ENCODE results near the gene LGALS3.

The LGALS3 gene

DNA sequence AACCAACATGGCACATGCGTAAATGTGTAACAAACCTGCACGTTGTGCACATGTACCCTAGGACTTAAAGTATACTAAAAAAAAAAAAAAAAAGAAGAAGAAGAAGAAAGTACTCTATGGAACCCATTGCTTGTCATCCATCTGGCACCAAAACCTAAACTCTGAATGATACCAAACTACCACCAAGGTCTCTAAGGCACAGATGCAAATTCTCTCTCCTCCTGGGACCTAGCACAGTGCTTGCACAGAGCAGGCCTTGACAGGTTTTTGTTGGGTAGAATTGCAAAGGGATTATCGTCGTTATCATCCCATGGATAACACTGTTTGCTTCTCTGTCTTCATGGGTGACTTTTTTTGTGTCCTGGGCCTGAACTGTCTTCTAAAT lies 13.2 kb upstream of the LGALS3 start:
- DNase-seq: no peak

DNA sequence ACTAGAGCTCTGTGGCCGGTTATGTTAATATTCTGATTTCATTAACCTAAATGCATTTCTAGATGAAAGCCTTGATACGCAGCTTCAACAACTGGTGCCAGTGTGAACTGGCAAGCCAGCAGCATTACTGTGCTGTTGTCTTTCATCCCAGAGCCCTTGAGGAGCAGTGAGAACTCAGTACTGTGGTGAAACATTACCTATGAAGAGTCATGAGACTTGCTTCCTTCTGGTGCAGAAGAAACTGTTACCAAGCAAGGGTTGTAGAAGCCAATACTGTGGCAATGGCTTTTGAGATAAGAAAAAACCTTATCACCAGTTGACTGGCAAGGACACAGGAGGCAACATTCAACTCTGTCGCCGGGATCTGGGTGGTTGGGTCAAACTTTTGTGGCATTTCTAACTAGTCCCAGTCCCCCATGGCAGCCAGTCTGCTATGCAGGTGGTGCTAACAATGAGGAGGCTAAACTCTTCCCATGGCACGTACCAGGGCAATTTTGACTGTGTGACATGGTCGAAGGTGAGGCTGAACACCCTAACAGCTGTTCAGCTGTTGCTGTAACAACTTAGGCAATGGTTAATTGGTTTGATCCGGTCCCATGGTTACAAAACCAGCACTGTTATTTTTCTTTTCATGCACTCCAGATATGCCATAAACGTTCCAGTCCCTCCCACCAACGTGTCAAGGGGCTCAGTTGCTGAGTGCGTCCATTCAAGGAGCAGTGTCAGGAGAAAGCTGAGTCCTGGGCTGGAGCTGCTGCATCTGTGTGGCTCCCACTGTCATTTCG lies 12.6 kb upstream of the LGALS3 start:
- DNase-seq: no peak

DNA sequence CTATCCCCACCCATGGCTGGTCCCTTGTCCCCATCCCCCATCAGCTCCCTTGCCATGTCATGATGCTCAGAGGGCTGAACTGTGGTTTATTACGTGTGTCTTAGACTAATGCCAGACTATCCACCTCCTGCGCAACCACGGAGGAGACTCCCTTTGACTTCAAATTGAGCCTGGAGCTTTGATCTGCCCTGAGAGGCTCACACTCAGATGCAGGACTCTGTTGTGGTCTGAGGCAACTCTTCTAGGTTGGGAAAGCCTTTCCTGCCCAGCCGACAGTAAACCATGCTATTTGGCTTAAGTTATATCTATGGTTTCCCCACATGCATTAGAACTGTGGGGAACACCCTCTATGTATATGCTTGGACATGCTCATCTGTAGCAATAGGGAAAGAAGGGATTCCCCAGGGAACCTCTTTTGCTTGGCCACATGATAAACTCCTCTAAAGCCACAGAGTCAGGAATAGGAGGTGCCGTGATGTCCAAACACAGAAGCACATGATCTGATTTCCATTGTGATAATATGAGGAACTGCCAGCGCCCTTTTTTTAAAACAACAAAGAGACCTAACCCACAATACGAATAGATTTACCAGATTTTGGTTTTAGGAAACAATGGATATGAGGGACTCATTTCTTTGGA lies 11.1 kb upstream of the LGALS3 start:
- no peak for DNase-seq

DNA sequence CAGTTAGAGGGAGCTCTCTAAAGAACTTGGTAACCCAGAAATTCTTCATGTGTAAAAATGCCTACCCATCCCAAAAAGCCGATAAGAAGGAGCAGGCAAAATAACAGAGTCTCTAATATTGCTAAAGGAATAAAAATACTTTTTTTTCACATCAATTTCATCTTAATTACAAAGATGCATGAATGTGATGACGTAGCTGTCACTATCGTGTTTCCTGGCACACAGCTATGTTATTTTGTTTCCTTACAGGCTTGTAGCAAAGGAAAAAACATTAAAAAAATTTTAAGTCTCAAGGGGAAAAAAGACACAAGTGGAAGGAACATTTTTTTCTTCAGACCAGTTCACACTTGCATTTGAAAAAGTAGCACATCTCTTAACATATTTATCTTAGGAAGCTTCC lies 10.3 kb upstream of the LGALS3 start:
- no peak for DNase-seq

DNA sequence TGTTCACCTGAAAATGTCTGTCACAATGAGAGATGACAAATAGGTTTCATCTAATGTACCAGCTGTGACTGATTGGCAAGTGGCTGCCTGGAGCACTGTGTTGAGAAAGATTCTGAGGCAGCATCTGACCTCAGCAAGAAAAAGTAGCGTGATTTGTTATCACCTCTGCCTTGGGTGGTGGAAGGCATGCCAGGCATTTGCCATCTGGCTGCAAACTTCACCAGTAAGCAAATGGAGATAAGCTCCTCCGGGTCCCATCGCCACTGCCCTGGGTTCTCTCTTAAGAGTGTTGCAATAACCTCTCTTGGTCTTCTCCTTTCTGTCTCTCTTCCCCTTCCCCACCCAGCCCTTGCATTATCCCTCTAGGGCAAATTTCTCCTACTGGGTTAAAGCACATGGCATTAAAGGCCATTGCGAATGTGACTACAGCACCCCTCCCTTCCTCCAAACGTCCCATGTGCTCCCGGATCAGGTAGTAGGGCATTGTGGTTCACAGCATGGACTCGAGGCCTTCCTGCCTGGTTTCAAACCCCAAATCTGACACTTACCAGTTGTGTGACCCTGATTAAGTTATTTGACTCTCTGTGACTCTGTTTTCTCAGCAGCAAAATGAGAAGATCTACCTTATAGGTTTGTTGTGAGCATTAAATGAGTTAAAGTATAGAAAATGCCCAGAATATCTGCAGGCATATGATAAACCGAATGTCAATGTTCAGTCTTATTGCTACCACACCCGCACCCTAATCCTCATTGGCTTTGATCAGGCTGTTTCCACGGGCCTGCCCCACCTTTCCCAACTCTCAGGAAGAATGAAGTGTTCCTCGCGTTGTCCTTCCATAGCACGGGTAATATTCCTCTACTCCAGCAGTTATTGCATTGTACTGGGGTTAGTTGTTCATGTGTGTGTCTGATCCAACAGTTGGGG lies 8.2 kb upstream of the LGALS3 start:
- no peak for DNase-seq

DNA sequence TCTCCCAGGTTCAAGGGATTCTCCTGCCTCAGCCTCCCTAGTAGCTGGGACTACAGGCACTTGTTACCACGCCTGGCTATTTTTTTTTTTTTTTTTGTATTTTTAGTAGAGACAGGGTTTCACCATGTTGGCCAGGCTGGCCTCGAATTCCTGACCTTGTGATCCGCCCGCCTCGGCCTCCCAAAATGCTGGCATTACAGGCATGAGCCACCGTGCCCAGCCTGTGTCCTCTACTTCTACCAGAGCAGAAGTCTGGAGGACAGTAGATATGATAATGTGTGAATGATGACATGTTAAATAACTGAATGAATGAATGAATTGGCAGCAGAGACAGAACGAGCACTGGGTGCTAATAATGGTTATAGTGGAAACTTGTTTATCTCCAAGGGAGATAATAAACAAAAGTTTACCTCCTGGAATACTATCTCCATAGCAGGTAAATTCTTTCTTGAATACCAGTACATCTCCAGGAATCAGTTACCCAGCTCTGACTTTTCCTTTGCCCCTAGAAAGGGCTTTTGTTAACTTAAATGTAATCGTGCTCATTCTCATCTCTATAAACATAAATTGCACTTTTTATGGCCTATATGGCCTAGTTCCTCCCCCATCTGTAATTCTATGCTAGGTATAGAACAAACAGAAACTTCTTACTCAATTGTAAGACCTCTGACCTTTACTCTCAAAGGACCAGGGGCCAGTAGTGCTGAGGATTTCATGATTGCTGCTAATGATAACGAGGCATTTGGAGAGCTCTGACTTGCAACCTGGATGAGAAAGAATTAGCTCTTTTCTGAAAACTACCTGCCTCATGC lies 7.2 kb upstream of the LGALS3 start:
- no peak for DNase-seq

DNA sequence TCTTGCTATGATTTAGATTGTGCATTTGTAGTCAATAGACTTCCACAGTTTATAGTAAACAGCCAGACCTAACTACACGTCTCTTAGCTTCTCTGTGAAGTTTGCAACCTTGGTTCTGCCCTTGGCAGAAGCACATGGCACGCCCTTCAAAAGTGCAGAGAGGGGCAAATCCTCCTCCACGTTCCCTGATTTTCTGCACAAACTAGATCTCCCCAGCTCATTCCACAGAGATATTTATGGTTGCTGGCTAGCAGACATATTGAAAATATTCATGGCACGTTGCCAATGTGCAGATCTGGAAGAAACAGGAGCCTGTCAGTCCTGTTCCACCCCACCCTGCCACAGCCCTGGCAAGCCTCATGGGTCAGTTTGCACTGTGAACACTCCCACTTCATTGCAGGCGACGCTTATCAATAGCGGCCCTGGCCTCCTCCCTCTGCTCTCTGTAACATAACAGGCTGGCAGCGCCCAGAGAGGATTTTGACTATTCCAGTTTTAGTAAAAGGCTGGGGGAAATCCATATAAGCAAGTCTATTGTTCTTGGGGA lies 6.5 kb upstream of the LGALS3 start:
- DNase-seq: peak; percentile 37

DNA sequence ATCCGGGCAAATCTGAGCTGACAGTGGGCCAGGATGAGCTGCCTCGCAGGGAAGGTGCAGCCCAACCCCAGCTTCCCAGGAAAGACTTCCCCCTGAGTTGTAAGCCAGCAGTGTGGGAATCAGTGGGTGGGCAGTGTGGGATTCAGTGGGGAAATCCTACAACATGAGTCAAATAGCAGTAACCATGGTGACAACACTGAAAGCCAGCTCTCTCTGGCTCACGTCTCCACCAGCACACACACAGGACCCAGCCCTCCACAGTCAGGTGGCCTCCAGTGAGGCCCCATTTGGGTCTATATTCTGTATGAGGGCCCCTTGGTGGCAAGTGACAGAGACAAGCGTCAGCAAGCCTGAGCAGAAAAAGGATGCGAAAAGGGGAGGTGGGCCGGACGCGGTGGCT lies 6.0 kb upstream of the LGALS3 start:
- peak; percentile 12 for DNase-seq

DNA sequence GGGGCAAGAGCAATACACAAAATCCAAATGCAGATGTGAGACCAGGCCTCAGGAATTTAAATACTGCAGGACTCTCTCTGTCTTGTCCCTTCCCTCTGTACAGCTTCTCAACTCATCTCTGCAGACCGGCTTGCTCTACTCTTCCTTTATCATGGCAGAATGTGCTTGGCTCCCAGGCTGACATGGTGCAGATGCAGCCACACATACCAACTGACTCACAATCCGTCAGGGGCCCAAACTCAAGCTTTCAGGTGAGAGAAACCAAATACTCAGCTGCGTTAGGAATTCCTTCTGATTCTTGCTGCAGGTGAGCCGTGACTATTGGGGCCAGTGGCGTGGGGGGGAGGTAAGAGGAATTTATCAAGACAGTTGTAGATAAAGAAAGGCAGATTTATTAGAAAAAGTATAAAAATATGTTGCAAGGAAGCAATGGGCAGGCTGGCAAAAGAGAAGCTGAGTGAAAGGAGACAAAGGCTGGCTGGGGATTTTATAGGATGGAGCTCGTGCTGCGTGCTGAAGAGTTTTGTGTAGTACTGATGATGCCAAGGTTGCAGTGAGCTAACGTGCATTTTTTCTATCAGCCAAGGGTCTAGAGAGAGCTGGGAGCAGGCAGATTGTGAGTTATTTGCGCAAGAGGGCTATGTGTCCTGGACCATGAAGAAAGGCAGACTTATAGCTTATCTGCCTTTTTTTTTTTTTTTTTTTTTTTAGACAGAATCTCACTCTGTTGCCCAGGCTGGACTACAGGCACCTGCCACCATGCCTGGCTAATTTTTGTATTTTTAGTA lies 5.0 kb upstream of the LGALS3 start:
- no peak for DNase-seq

DNA sequence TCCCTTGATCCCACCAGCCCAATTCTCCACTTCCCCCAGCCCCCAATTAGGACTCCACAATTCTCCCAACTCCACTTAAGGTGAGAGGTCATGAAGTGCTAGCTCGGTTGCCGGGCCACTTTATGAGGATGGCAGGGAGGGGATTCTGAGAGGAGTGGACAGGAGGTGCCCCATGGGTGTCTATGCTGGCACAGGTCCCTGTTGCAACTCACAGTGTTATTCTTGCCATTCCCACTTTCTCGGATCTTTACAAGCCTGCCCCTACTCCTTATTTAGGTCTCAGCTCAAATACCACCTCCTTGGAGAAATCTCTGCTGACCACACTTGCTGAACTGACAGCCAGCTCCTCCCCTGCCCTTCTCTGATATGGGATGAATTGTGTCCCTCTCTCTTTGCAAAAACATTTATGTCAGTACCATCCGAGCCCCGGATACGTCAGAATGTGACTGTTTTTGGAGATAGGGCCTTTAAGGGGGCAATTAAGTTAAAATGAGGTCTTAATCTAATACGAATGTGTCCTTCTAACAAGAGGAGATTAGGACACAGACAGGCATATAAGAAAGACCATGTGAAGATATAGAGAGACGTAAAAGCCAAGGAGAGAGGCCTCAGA lies 4.2 kb upstream of the LGALS3 start:
- DNase-seq: no peak

DNA sequence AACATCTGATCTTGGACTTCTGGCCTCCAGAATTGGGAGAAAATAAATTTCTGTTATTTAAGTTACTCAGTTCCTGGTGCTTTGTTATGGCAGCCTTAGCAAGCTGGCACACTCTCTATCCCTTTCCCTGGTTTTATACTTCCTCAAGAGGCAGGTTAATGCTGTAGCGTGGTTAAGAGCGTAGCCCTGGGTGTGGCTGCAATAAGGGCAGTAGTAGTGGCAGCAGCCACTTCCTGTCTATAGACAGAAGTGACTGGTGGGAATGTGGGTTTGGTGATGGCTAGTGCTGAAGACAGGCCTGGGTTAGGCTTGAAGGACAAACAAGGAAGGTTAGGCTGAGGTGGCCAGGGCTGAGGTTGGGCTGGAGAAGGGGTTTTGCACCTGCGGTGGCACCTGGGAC lies 3.6 kb upstream of the LGALS3 start:
- no peak for DNase-seq

DNA sequence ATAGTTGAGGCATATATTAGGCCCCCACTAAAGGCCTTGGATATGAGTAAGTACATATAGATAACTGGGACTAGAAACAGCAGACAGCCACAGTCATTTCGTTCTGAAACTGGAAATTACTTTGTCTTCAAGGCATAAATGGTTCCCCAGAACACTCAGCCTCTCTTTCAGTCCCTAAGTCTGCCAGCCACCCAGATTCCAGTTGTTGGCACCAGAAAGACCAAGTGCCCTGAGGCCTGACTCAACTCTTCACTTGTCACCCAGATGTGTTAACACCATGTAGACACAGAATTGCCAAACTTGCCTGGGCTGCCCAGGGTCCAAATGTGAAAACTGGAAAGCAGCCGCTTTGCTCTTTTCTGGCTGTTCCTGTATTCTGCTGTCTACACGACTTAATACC lies 3.0 kb upstream of the LGALS3 start:
- no peak for DNase-seq

DNA sequence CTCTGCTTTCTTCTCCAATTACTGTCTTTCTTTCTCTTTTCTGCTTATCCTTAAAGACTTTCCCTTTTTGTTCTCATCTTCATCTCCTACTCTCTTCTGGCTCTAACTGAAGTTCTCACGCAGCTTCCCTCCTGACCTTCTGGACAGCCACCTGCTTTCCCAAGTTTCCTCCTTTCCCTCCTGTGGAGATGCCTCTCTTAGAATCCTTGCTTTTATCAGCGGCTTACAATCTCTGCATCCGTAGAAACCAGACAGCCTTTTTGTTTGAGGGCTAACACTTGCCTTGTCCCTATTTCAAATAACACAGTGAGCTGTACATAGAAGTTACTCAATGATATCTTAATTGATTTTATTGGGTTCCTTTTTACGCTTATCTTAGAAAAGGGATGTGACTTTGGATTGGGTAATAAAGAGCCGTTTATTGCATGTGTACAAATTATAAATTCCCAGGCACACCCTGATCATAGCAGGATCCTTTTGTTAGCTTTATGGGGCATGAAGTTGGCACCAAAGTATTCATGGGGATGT lies 2.1 kb upstream of the LGALS3 start:
- no peak for DNase-seq

DNA sequence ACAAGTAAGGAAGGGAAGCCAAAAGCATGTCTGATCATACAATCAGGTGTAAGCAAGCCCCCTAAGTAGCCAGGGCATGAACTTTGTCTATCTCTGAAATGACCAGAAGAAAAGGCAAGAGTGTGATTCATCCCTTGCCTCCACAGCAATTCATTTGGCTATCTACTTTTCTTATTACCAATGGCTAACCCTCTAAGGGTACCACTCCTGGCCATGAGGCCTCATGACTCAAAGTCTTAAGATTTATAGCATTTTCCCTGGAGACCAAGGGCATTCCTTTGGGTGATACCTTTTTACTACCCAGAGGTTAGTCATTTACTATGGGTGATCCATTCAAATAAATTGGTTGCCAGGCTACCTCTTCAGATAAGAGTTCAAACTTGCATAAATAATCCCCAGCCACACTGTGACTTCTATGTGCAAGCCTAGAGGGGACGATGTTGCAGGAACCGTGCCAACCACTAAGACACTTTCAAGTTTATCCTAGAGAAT lies 1.5 kb upstream of the LGALS3 start:
- DNase-seq: no peak

DNA sequence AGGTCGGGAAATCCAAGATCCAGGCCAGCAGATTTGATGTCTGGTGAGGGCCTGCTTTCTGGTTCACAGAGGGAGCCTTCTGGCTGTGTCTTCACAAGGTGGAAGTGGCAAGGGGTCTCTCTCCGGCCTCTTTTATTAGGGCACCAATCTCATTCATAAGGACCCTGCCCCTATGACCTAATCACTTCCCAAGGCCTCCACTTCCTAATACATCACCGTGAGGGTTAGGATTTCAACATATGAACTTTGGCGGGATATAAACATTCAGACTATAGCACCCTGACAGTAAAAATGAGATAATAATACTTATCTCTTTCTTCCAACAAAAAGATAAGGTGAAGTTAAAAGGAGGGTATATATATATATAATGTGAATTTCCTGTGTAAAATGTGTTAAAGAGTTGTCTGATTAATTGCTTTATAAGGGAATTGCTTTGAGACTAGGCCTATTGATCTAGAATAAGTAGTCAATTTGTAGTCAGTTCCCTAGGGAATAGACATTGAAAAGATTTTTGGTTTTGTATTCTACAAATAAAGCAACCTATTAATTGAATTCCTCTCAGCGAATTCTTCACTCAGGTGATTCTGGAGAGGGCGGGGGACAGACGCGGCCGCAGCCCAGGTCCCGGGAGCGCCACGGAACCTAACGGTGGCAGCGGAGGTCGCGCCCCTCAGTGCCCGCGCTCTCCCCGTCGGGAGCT lies 516 bp upstream of the LGALS3 start:
- no peak for DNase-seq

DNA sequence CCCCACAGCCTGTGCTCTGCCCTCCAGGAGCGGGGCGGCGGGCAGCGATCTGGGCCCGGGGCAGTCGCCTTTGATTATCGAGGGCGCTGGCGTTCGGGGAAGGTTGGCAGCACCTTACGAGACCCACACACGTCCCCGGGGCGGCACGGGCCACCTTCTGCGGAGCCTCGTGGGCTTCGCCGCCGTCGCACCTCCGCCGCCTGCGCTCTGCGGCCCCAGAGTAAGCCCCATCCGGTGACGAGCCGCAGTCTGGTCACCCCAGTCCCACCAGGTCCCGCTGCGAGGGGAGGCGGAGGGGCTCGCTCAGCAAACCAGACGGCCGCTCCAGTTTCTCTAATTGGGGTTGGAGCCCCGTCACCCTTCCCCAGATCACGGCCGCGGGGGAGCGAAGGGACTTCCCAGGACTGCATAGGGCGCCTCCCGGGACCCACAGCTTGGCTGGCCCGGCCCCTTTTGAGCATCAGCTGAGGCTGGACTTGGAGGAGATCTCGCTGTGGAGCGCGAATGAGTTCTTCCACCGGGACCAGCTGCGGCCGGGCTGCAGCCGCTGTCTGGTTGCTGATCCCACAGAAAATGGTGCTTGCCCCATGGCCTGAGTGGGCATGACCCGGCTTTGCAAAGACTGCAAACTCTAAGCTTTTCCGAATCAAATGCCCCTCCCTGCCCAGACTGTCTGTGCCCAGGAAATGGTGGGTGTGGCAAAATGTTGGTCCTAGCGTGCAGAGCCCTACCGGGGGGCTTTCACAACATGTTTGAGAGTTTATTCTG lies 560 bp downstream of the LGALS3 start:
- peak; percentile 8 for DNase-seq

DNA sequence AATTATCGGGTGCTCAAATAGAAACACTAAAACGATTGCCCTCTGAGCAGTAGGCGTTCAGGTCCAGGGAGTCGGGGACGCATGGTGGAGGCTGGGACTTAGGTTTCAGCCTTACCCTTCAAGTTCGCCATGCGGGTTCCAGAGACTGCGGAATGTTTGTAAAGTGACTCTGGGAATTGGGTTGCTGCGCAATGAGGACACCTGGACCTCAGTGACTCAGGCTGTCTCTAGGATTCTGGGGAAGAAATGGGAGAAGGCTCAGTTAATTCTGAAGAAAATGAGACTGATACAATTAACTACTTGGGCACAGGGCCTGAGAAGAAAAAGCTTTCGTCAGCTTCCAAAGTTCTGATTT lies 1.1 kb downstream of the LGALS3 start:
- no peak for DNase-seq

DNA sequence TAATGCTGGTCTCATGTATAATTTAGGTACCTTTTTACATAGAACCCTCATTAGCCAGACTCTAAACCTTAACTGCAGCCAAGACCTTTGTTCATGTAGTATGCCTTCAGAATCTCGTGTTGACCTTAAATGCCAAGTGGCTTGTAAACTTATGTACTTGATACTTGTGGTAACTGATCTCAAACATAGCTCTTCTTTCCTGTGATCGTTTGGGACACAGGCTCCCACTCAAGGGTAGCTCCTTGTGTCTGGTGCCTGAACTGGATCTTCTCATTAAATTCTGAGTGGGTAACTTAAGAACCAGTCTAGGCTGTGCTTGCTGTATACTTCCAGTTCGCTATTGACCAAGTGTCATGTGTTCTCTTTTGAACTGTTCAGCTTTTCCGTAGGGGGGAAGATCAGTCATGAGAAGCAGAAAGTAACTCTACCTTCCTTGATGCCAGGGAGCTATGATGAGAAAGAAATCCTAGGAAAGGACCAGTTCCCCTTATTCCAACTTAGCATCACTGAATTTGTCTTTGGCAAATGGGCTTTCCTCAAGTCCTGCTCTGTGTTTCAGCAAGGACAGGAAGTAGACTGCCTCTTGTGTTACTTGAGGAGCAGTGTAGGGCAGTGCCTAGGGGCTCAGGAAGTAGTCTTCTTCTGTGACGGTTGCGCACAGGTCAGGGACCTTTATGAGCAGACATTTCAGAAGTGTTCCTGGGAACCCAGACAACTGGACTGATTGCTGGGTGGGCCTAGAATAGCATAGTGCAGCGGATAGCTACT lies 2.5 kb downstream of the LGALS3 start:
- DNase-seq: no peak

DNA sequence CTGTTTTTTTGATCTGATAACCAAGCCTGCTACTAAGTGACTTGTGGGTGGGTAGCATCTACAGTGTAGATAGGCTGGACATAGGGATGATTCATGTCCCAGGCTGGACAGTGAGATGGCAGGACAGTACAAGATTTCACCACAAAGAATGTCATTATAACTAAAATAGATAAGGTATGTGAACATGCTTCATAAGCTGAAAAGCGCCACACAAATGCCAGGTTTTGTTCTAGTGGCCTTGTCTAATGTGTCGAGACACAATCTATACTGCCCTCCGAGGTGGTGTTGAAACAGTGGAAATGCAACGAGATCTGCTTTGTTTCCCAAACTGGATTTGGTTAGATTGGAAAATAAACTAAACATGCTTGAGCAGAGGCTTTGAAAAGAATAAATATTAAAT lies 4.4 kb downstream of the LGALS3 start:
- DNase-seq: peak; percentile 13
